GM12891 (cell line): ENCODE results near the gene NPHP4.

Source experiments
- DNase-seq: peaks from one replicate; pipeline ENCODE4 v3.0.0; 2011; ENCODE audit warnings: low spot score; ENCODE audit not compliant: insufficient read length
- FAIRE-seq: peaks from 2 replicates; lab custom pipeline; 2011; peaks lifted over from hg19 to GRCh38; lab: Jason Lieb, UNC
- PAX5 ChIP-seq: IDR thresholded peaks from 2 replicates; pipeline ENCODE4 v1.6.1; 2011; ENCODE audit warnings: low read length, moderate library complexity, mild to moderate bottlenecking; ENCODE audit not compliant: insufficient read depth, severe bottlenecking
- POLR2A ChIP-seq: IDR thresholded peaks from 2 replicates; pipeline ENCODE4 v1.6.1; 2011; ENCODE audit warnings: low read depth, low read length, control low read depth
- POLR2AphosphoS5 ChIP-seq: IDR thresholded peaks from 2 replicates; pipeline ENCODE4 v1.6.1; 2011; ENCODE audit warnings: low read depth, low read length, control low read depth
- POU2F2 ChIP-seq: IDR thresholded peaks from 2 replicates; pipeline ENCODE4 v1.6.1; 2011; ENCODE audit warnings: low read depth, mild to moderate bottlenecking, control low read depth, low read length, moderate library complexity
- SPI1 ChIP-seq: IDR thresholded peaks from 2 replicates; pipeline ENCODE4 v1.6.1; 2011; ENCODE audit warnings: low read depth, low read length, control low read depth
- TAF1 ChIP-seq: IDR thresholded peaks from 2 replicates; pipeline ENCODE4 v1.6.1; 2011; ENCODE audit warnings: low read depth, low read length, control low read depth

NPHP4 gene

DNA sequence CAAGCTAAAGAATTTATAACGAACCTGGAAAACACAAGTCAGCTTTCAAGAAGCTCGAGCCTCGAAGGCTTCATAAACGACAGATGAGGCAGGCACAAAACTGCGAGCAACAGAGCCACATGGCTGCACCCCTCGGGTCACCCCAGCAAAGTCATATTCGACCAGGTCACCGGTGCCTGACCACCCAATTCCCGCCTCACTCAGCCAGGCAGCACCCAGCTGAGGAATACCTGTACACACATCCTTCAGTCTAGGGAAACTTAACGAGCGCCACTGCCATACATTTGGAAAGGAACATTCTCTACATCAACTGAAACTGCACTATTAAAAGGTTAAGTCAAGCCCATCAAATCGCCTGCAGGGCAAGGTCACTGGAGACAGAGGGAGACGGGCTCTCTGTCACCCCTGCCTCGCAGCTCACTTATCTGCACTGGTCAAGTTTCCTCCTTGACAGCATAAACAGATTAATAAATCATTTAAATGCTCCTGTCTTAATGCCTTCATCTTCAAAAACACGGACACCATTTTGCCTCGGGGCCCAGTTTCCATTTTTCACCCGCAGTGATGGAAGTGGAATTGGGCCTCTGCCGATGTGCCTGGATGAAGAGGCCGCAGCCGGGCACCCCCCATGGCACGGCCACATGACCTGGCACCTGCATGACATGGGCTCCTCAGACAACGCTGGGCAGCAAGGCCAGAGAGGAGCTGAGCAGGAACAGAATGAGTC, 20.6 kb downstream of the NPHP4 start:
- no peak for FAIRE-seq
- no peak for DNase-seq
- TF ChIP-seq PAX5, result no peak
- TF ChIP-seq TAF1, result no peak
- no peak for TF ChIP-seq SPI1

DNA sequence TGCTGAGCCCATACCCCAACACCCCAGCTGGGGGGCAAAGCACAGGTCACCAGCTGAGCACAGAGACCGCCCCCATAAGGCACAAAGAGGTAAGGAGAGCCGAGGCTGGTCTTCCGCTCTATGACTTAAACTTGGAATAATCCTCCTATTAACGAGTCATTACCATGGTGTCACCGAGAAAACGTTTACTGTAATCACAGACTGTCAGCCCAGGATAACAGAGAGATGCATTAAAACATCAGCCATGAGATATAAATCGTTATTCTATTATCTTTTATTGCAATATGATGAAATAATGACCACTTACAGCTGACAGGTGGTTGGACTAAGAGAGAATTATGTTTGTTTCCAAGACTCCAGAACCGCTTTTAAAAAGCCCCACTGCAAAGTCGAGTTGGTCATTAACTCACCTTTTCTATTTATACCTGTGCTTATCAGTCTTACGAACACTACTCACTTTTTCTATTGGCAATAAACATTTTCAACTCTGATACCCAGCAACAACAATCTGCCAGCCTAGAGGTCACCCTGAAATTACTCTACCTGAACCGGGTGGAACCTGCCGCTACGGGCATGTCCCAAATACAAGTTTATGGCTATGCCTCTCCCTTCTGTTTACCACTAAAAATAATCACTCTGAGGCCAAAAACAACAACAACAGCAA, 21.5 kb downstream of the NPHP4 start:
- TF ChIP-seq POLR2AphosphoS5, result no peak
- no peak for TF ChIP-seq SPI1
- TF ChIP-seq PAX5, result no peak
- TF ChIP-seq TAF1, result no peak
- no peak for TF ChIP-seq POLR2A
- no peak for TF ChIP-seq POU2F2
- no peak for FAIRE-seq
- no peak for DNase-seq

DNA sequence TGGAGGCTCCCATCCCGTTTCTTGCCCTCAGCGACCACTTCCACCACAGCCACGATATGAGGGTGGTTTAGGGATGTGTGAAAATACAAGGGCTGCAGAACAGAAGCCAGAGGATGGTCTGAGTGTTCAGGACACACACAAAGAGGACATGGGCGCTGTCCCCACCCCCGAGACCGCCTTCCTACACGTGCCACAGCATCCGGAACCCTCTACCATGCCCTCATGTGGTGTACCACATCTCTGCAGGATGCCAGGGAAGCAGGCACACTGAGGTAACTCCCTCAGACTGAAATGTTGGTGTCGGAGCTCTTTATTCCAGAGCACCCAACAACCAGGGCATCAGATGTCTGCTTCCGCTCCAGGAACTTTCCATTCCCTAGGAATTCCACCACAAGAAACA, 23.1 kb downstream of the NPHP4 start:
- FAIRE-seq (no peak), DNase-seq (no peak)
- no peak for TF ChIP-seq POLR2AphosphoS5
- no peak for TF ChIP-seq POU2F2
- no peak for TF ChIP-seq POLR2A
- TF ChIP-seq SPI1, result no peak
- TF ChIP-seq TAF1, result no peak
- TF ChIP-seq PAX5, result no peak

DNA sequence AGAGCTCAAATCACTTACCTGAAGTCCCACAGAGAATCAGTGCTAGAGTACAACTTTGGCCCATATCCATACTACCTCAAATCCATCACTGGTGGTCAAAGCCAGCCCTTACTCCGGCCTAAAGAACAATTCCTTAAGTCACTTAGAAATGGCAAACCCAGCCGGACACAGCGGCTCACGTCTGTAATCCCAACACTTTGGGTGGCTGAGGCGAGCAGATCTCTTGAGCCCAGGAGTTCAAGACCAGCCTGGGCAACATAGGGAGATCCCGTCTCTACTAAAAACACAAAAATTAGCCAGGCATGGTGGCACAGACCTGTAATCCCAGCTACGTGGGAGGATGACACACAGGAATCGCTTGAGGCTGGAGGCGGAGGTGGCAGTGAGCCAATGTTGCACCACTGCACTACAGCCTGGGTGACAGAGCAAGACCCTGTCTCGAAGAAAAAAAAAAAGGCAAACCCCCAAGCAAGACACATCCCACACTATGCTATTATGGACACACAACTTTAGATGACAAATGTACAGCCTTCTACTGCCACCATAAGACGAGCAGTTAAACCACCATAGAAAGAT, 24.0 kb downstream of the NPHP4 start:
- DNase-seq (no peak), FAIRE-seq (no peak)
- TF ChIP-seq POLR2A (no peak), PAX5 (no peak)

DNA sequence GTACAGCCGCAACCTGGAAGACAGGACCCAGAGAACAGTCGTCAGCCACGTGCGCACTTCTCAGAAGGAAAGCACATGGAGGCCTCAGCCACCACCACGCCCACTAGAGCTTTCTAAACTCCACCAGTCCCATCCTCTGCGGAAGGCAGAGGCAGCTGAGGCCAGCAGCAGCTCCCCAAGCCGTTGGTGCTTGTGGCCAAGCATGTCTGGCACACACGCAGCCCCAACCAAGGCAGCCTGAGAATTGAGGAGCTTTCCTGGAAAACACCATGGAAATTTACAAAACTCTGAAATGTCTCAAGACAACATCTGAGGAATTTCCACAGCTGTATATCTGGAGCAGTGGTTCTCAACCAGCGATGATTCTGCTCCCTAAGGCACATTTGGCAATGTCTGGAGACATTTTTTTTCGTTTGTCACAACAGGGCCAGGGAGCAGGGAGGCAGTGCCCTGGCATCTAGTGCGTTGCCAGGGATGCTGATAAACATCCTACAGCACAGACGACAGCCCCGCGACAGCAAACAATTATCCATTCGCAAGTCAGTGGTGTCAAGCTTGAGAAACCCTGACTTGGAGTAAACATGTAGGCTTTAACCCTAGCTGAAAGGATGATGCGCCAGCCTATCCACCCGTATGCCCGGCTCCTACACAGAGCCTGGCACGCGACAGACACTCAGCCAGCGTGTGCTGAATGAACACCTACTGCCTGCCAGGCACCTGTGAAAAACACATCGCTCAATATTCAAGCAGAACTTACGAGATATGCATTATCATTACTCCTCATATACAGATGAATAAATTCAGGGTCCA, 24.7 kb downstream of the NPHP4 start:
- FAIRE-seq, result no peak
- no peak for TF ChIP-seq POLR2A
- no peak for DNase-seq

DNA sequence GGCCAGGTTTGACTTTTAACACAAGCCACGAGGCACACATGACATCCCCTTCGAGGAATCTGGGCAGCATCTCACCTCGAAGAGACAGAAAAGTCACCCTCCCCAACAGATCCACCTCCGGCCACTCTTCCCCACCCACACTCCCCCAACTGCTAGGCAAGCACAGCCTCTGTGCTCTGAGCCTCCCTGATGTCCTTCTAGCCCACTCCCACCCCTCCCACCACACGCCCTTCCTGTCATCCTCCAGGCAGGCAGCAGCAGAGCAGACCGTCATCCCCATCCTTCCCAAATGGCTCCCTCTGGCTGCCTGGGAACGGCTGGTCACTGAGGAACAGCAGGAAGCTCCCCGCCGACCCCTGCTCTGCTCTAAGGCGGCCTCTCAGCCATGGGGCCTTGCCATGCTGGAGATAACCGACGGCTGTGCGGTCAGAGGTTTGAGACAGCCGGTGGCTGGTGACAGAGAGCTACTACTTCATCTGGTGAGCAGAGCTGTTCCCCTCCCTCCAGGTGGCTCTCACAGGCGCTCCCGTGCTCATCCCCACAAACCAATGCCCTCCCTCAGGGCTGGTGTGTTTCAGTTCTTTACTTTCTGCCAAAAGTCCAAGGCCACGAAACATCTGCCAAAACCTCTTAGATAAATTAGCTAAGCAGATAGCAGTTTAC, 25.6 kb downstream of the NPHP4 start:
- TF ChIP-seq POU2F2, result no peak
- no peak for TF ChIP-seq SPI1
- no peak for TF ChIP-seq POLR2A
- no peak for TF ChIP-seq POLR2AphosphoS5
- TF ChIP-seq PAX5, result no peak
- no peak for TF ChIP-seq TAF1
- FAIRE-seq (no peak), DNase-seq (no peak)

DNA sequence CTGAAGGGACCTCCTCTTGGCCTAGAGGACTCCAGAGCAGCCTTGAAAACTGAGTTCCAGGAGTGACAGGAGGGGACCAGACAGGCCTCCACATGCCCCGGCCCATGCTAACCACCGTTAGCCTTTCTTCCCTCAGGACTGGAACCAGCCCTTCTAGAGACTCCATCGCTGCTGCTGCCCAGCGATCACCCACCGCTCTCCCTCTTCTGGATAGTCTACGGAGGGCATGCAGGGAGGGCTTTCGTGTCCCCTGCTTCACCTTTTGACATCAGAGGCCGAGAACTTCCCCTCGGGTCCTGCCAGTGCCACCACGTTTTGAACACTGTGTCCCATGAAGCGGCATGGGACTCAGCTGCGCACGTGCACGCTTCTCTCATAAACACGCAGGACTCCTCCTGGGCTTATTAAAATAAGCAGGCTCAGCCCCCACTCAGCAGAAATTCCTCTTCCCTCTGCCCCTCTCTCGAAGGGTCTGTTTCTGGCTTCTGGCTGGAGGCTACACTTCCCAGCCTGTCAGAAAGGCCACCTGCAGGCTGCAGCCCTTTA, 26.6 kb downstream of the NPHP4 start:
- FAIRE-seq (no peak), DNase-seq (no peak)
- no peak for TF ChIP-seq POLR2A
- no peak for TF ChIP-seq SPI1
- TF ChIP-seq TAF1, result no peak
- no peak for TF ChIP-seq PAX5
- no peak for TF ChIP-seq POLR2AphosphoS5
- no peak for TF ChIP-seq POU2F2

DNA sequence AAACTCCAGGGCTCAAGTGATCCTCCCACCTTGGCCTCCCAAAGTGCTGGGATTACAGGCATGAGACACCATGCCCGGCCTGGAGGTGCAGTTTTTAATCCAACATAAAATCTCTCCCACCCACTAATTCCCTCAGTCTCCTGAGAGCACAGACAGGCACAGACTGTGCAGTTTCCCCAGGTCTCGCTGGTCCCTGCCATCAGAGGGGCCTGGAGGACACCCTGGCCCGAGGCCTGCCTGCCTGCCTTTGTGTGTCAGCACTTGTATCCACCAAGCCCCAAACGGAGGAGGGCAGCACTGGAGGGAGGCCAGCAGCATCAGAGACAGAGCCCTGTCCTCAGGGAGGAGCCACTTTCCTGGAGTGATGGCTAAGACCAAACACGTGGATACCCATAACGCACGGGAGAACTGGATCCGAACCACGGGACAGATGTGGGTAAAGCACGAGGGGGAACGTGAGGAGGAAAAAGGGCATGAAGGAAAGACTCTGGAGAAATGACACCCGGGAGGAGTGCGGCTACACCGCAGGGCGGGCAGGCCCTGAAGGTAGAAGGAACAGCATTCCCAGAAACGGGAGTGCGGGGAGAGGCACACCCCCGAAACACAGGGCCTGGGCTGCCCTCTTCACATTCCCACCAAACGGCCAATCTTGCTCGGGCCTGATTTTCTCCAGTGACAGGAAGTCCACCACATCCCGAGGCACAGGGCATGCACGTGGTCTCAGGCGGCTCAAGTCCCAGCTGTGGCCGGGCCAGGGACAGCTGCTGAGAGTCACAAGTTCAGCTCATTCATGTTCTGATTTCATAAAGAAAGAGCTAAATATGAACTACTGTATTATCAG, 29.7 kb downstream of the NPHP4 start:
- FAIRE-seq (no peak), DNase-seq (no peak)
- TF ChIP-seq PAX5 (no peak), TAF1 (no peak), POLR2AphosphoS5 (no peak), POLR2A (no peak), SPI1 (no peak), POU2F2 (no peak)
